Coronary artery (tissue), 2 donors: ENCODE data around the gene ADAMTS6.

ENCODE experiments used
- DNase-seq: peaks from one replicate; pipeline ENCODE4 v3.0.0-alpha.2; 2017; ENCODE audit warnings: low spot score
- H3K27ac ChIP-seq, 2 donors: fragments of 200-600 bp; sonication (generic); one replicate each; pipeline ENCODE4 v1.5.1; 2016 to 2019
- H3K4me3 ChIP-seq: fragments of 200-600 bp; sonication (generic); 2 replicates; pipeline ENCODE4 v1.5.1; 2016; ENCODE audit warnings: mild to moderate bottlenecking, moderate library complexity
- CTCF ChIP-seq: fragments of 200-600 bp; sonication (generic); IDR thresholded peaks from one replicate; pipeline ENCODE4 v1.5.1; 2019; ENCODE audit warnings: antibody characterized with exemption

ADAMTS6 gene

GRCh38 chr5:65355301-65355700 lies 126.4 kb downstream of the ADAMTS6 start:
- Histone ChIP-seq H3K4me3 (peak overlapping the region; percentile 17), H3K27ac (no peak overlapping the region)
- no peak for DNase-seq
- TF ChIP-seq CTCF: no peak

- TF ChIP-seq CTCF: no peak
- no peak overlapping the region for H3K27ac ChIP-seq
- DNase-seq: no peak
- H3K4me3 ChIP-seq: no peak overlapping the region
These were observed 139.9 kb downstream of the ADAMTS6 start for GRCh38 chr5:65341835-65342234.

GRCh38 chr5:65338606-65339151 lies 143.0 kb downstream of the ADAMTS6 start:
- no peak for DNase-seq
- Histone ChIP-seq H3K4me3 (no peak overlapping the region), H3K27ac (no peak overlapping the region)
- TF ChIP-seq CTCF: no peak

- no peak for TF ChIP-seq CTCF
- Histone ChIP-seq H3K27ac (no peak overlapping the region), H3K4me3 (no peak overlapping the region)
- no peak for DNase-seq
These were observed 147.6 kb downstream of the ADAMTS6 start for GRCh38 chr5:65334077-65334476.

- H3K27ac ChIP-seq: no peak overlapping the region
- TF ChIP-seq CTCF: no peak
- no peak overlapping the region for H3K4me3 ChIP-seq
- no peak for DNase-seq
These were observed 149.1 kb downstream of the ADAMTS6 start for GRCh38 chr5:65332591-65332990.

GRCh38 chr5:65329266-65329665 lies 152.5 kb downstream of the ADAMTS6 start:
- TF ChIP-seq CTCF: no peak
- Histone ChIP-seq H3K4me3 (no peak overlapping the region), H3K27ac (no peak overlapping the region)
- DNase-seq: no peak

- no peak for DNase-seq
- TF ChIP-seq CTCF: no peak
These were observed 154.1 kb downstream of the ADAMTS6 start for GRCh38 chr5:65327582-65327981.

More at GRCh38 chr5:65327582-65327981, 154.1 kb downstream of the ADAMTS6 start:
- no peak overlapping the region for H3K27ac ChIP-seq
- H3K4me3 ChIP-seq: no peak overlapping the region
